Left lobe of liver (tissue), 2 donors: ENCODE measurements around the gene RARG. TPM values are rescaled to one million over a fixed set of nuclear protein-coding genes. Genes with fewer than 3 reads are reported as not detected.

Experiments used
- ATAC-seq: fragments of 200-7000 bp; cut with Tn5 transposase; one replicate; pipeline ENCODE4 v1.9.1; 2020; ENCODE audit warnings: mild to moderate bottlenecking, moderate library complexity
- DNase-seq: peaks from one replicate; pipeline ENCODE4 v3.0.0-alpha.2; 2020; ENCODE audit warnings: low spot score
- total RNA-seq: library from RNA; stranded (reverse); gene quantifications from one replicate; pipeline ENCODE4 v1.2.1, GENCODE V29; 2021
- donor health status: DM: no; HTN: no; CAD: no; lungs with moderate emphysema.
- donor health status: DM: no; HTN: yes; CAD: no.

Gene RARG
- total RNA-seq, 1 donor from 2014 or later = 2.5 TPM

GRCh38 chr12:53251477-53252348 is 19.7 kb upstream of the RARG start:
- DNase-seq = peak; percentile 81
- peak; percentile 93 for ATAC-seq

GRCh38 chr12:53245286-53245685 is 13.3 kb upstream of the RARG start:
- no peak for DNase-seq
- no peak for ATAC-seq

GRCh38 chr12:53244337-53244736 is 12.3 kb upstream of the RARG start:
- no peak for DNase-seq
- no peak for ATAC-seq

GRCh38 chr12:53241623-53242412 is 9.8 kb upstream of the RARG start:
- ATAC-seq (no peak), DNase-seq (no peak)

- DNase-seq = no peak
- no peak for ATAC-seq
These were observed 7.7 kb upstream of the RARG start for GRCh38 chr12:53239643-53240258.

GRCh38 chr12:53236443-53237111 is 4.6 kb upstream of the RARG start:
- no peak for DNase-seq
- no peak for ATAC-seq

- no peak for ATAC-seq
- DNase-seq = no peak
These were observed 3.9 kb upstream of the RARG start for GRCh38 chr12:53235742-53236442.

GRCh38 chr12:53235164-53235563 is 3.2 kb upstream of the RARG start:
- no peak for DNase-seq
- ATAC-seq = no peak

GRCh38 chr12:53234271-53234914 is 2.4 kb upstream of the RARG start:
- DNase-seq = no peak
- ATAC-seq = no peak

GRCh38 chr12:53233671-53234121 is 1.7 kb upstream of the RARG start:
- ATAC-seq = no peak

GRCh38 chr12:53232646-53233461 is 845 bp upstream of the RARG start:
- no peak for DNase-seq
- peak; percentile 64 for ATAC-seq

More at GRCh38 chr12:53233671-53234121, 1.7 kb upstream of the RARG start:
- DNase-seq = no peak

GRCh38 chr12:53231671-53231920 is 413 bp downstream of the RARG start:
- DNase-seq = no peak
- no peak for ATAC-seq

GRCh38 chr12:53230108-53230845 is 1.7 kb downstream of the RARG start:
- DNase-seq (no peak), ATAC-seq (peak; percentile 22)

GRCh38 chr12:53229454-53229853 is 2.6 kb downstream of the RARG start:
- DNase-seq = no peak
- ATAC-seq = no peak

GRCh38 chr12:53227836-53228235 is 4.2 kb downstream of the RARG start:
- ATAC-seq (no peak), DNase-seq (no peak)

- no peak for DNase-seq
- ATAC-seq = no peak
These were observed 4.7 kb downstream of the RARG start for GRCh38 chr12:53227341-53227740.

- ATAC-seq = no peak
- DNase-seq = no peak
These were observed 5.2 kb downstream of the RARG start for GRCh38 chr12:53226815-53227214.

- ATAC-seq = no peak
These were observed 6.2 kb downstream of the RARG start for GRCh38 chr12:53225635-53226424.

More at GRCh38 chr12:53225635-53226424, 6.2 kb downstream of the RARG start:
- DNase-seq = no peak
